Fibroblast of the aortic adventitia (primary cell): ENCODE results near the gene JAKMIP1. TPM values are rescaled to one million over a fixed set of nuclear protein-coding genes. Genes with fewer than 3 reads are reported as not detected.

ENCODE experiments used
- DNase-seq: peaks from one replicate; pipeline ENCODE4 v3.0.0-alpha.2; 2010; ENCODE audit warnings: low read depth
- H3K4me3 ChIP-seq: 2 replicates; pipeline ENCODE4 v1.5.1; 2011; ENCODE audit warnings: low read depth, mild to moderate bottlenecking, control low read depth, low read length, moderate library complexity
- CTCF ChIP-seq: IDR thresholded peaks from 2 replicates; pipeline ENCODE4 v1.5.1; 2011; ENCODE audit warnings: mild to moderate bottlenecking, low read length, control low read depth, inconsistent platforms; ENCODE audit not compliant: insufficient read depth
- total RNA-seq: library from RNA; depleted of rRNA; stranded (reverse); fragments of >200 nt; gene quantifications from 2 replicates; pipeline ENCODE4 v1.2.3, GENCODE V29; 2012; ENCODE audit warnings: low replicate concordance

The JAKMIP1 gene
- total RNA-seq, 1 donor = not detected

- no peak overlapping the region for H3K4me3 ChIP-seq
- no peak for DNase-seq
- TF ChIP-seq CTCF = no peak
Measured at GRCh38 chr4:6137747-6138135, 62.6 kb downstream of the JAKMIP1 start.

GRCh38 chr4:6137027-6137746 lies 63.2 kb downstream of the JAKMIP1 start:
- no peak for TF ChIP-seq CTCF
- no peak for DNase-seq
- H3K4me3 ChIP-seq = no peak overlapping the region

- no peak for DNase-seq
- TF ChIP-seq CTCF = no peak
- no peak overlapping the region for H3K4me3 ChIP-seq
Measured at GRCh38 chr4:6134612-6135220, 65.6 kb downstream of the JAKMIP1 start.

GRCh38 chr4:6132716-6133115 lies 67.6 kb downstream of the JAKMIP1 start:
- no peak overlapping the region for H3K4me3 ChIP-seq
- no peak for DNase-seq
- no peak for TF ChIP-seq CTCF

- no peak for DNase-seq
- no peak for TF ChIP-seq CTCF
Measured at GRCh38 chr4:6128221-6128850, 72.0 kb downstream of the JAKMIP1 start.

GRCh38 chr4:6126971-6127745 lies 73.2 kb downstream of the JAKMIP1 start:
- H3K4me3 ChIP-seq = no peak overlapping the region
- TF ChIP-seq CTCF = no peak
- DNase-seq = no peak

More at GRCh38 chr4:6128221-6128850, 72.0 kb downstream of the JAKMIP1 start:
- H3K4me3 ChIP-seq = no peak overlapping the region
